Measurements from ENCODE around the gene GSN. TPM values are rescaled to one million over a fixed set of nuclear protein-coding genes. Genes with fewer than 3 reads are reported as not detected.

Gene GSN
- total RNA-seq, 4 donors from 2014 or later, result 3,140 to 6,734 (median 4,294) TPM

- ATAC-seq (ENCODE audit: low FRiP score), result no peak
- no peak for TF ChIP-seq CTCF (IDR thresholded peaks at IDR 0.05)
Observed at GRCh38 chr9:121246821-121247561, 21.0 kb upstream of the GSN start.

GRCh38 chr9:121249563-121249962 lies 18.4 kb upstream of the GSN start:
- TF ChIP-seq CTCF (IDR thresholded peaks at IDR 0.05), result no peak
- ATAC-seq (ENCODE audit: low FRiP score) (no peak), DNase-seq (ENCODE audit: low spot score) (no peak)

More at GRCh38 chr9:121246821-121247561, 21.0 kb upstream of the GSN start:
- DNase-seq (ENCODE audit: low spot score), result no peak

- no peak for ATAC-seq (ENCODE audit: low FRiP score)
- DNase-seq (ENCODE audit: low spot score), result no peak
- TF ChIP-seq CTCF (IDR thresholded peaks at IDR 0.05), result no peak
Observed at GRCh38 chr9:121252104-121252851, 15.7 kb upstream of the GSN start.

GRCh38 chr9:121253162-121253561 lies 14.8 kb upstream of the GSN start:
- DNase-seq (ENCODE audit: low spot score) (no peak), ATAC-seq (ENCODE audit: low FRiP score) (no peak)
- no peak for TF ChIP-seq CTCF (IDR thresholded peaks at IDR 0.05)

GRCh38 chr9:121253821-121254501 lies 14.0 kb upstream of the GSN start:
- no peak for ATAC-seq (ENCODE audit: low FRiP score)
- no peak for DNase-seq (ENCODE audit: low spot score)
- TF ChIP-seq CTCF (IDR thresholded peaks at IDR 0.05), result no peak

- ATAC-seq (ENCODE audit: low FRiP score), result no peak
- DNase-seq (ENCODE audit: low spot score), result no peak
- TF ChIP-seq CTCF (IDR thresholded peaks at IDR 0.05), result no peak
Observed at GRCh38 chr9:121259498-121259897, 8.5 kb upstream of the GSN start.
